Upper lobe of left lung (tissue), 4 donors: Measurements from ENCODE around the gene SLC35G6.

Experiments used
- POLR2A ChIP-seq, 4 donors: fragments of 450-650 bp; IDR thresholded peaks; one replicate each; pipeline ENCODE4 v1.5.1; 2016 to 2017; ENCODE audit warnings: antibody characterized with exemption in 4 of 4, mild to moderate bottlenecking in 2 of 4
- TF ChIP-seq, protein P1 (sequence below), 6 experiments: fragments of 450-650 bp in 4 of 6; fragments of 200-600 bp in 2 of 6; sonication (generic) in 2 of 6; IDR thresholded peaks; one replicate each; pipeline ENCODE4 v1.5.1; 2016 to 2019; ENCODE audit warnings: antibody characterized with exemption in 6 of 6

DNA sequence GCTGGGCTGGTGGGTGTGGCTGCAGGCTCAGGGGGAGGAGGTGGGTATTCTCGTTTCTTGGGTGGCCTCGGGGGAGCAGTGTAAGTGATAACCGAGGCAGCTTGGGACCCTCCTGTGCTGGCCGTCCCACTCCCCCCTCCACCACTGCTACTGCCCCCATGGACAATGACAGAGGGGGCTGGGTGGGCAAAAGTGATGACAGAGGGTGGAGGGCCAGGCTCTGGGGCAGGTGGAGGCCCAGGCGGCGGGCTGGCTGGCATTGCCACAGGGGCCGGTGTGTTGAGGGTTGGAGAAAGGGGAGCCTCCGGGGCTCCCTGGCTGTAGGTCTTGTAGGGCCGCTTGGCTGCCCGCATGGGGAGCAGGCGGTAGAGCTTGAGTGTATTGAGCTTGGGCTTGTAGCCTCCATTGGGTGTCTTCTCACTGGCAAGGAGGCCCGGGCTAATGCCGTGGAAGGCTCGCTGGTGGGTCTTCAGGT is 17.8 kb upstream of the SLC35G6 start:
- TF ChIP-seq, protein P1, sequence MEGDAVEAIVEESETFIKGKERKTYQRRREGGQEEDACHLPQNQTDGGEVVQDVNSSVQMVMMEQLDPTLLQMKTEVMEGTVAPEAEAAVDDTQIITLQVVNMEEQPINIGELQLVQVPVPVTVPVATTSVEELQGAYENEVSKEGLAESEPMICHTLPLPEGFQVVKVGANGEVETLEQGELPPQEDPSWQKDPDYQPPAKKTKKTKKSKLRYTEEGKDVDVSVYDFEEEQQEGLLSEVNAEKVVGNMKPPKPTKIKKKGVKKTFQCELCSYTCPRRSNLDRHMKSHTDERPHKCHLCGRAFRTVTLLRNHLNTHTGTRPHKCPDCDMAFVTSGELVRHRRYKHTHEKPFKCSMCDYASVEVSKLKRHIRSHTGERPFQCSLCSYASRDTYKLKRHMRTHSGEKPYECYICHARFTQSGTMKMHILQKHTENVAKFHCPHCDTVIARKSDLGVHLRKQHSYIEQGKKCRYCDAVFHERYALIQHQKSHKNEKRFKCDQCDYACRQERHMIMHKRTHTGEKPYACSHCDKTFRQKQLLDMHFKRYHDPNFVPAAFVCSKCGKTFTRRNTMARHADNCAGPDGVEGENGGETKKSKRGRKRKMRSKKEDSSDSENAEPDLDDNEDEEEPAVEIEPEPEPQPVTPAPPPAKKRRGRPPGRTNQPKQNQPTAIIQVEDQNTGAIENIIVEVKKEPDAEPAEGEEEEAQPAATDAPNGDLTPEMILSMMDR (IDR thresholded peaks at IDR 0.05): no peak
- TF ChIP-seq POLR2A (IDR thresholded peaks at IDR 0.05): no peak
